GM12878 (cell line): ENCODE data around the gene THAP5. TPM values are rescaled to one million over a fixed set of nuclear protein-coding genes. Genes with fewer than 3 reads are reported as not detected.

Experiments
- ATAC-seq: fragments of 200-7000 bp; cut with Tn5 transposase; 3 replicates; pipeline ENCODE4 v1.9.1; 2020; ENCODE audit warnings: mild to moderate bottlenecking, moderate library complexity
- BruUV-seq: library from RNA; stranded (reverse); fragments of 400-500 nt; replicated peaks from 2 replicates; lab custom pipeline; 2021; lab: Mats Ljungman, UMichigan
- CTCF ChIA-PET: fragments of 300-600 bp; sonication (Branson Sonifier 250); formaldehyde crosslinking; extraction: SDS; loops from one replicate; lab custom pipeline; 2021; ENCODE audit warnings: inconsistent platforms; lab: Yijun Ruan, JAX
- POLR2A ChIA-PET: fragments of 350-600 bp; formaldehyde crosslinking; extraction: SDS; loops from one replicate; lab custom pipeline; 2021; ENCODE audit warnings: inconsistent platforms; lab: Charles Lee
- RAD21 ChIA-PET: fragments of 300-600 bp; sonication (Branson Sonifier 250); formaldehyde crosslinking; loops from one replicate; lab custom pipeline; 2023; ENCODE audit warnings: antibody characterized with exemption; ENCODE audit not compliant: unreplicated experiment; lab: Charles Lee
- SMC1A ChIA-PET: fragments of 300-600 bp; sonication (Branson Sonifier 250); formaldehyde crosslinking; loops from one replicate; lab custom pipeline; 2023; ENCODE audit not compliant: unreplicated experiment, uncharacterized antibody; lab: Charles Lee
- DNase-seq: peaks from one replicate; pipeline ENCODE4 v3.0.0-alpha.2; 2011; ENCODE audit warnings: low read depth, low spot score
- FAIRE-seq: peaks from 3 replicates; lab custom pipeline; 2011; peaks lifted over from hg19 to GRCh38; lab: Jason Lieb, UNC
- H2AFZ ChIP-seq: 2 replicates; pipeline ENCODE4 v1.6.0; 2011; ENCODE audit warnings: low read depth, low read length, control low read depth; ENCODE audit not compliant: control insufficient read depth
- H3K27ac ChIP-seq: 2 replicates; pipeline ENCODE4 v1.5.1; 2011; ENCODE audit warnings: control low read depth; ENCODE audit not compliant: control insufficient read depth, insufficient read depth
- H3K27me3 ChIP-seq, 2 experiments: replicated peaks in 1 of 2; 2 replicates each; pipeline versions ENCODE4 v1.6.0 to v1.6.1; 2011; ENCODE audit warnings: low read length in 1 of 2; ENCODE audit not compliant: control insufficient read depth in 2 of 2, insufficient read depth in 2 of 2
- H3K36me3 ChIP-seq, 2 experiments: 2 replicates each; pipeline ENCODE4 v1.5.1; 2011; ENCODE audit warnings: low read length in 1 of 2; ENCODE audit not compliant: control insufficient read depth in 2 of 2, insufficient read depth in 2 of 2
- H3K4me1 ChIP-seq: 2 replicates; pipeline ENCODE4 v1.6.1; 2011; ENCODE audit warnings: mild to moderate bottlenecking, low read length, moderate library complexity, mixed read lengths; ENCODE audit not compliant: control insufficient read depth, insufficient read depth
- H3K4me2 ChIP-seq: 2 replicates; pipeline ENCODE4 v1.6.0; 2011; ENCODE audit warnings: control low read depth; ENCODE audit not compliant: control insufficient read depth, insufficient read depth
- H3K4me3 ChIP-seq: fragments of 200-600 bp; sonication (generic); 2 replicates; pipeline ENCODE4 v1.5.1; 2016
- H3K79me2 ChIP-seq: 2 replicates; pipeline ENCODE4 v1.6.0; 2011; ENCODE audit warnings: low read length; ENCODE audit not compliant: control insufficient read depth, insufficient read depth
- H3K9ac ChIP-seq: 2 replicates; pipeline ENCODE4 v1.8.0; 2011; ENCODE audit warnings: low read length, control low read depth, mixed read lengths; ENCODE audit not compliant: control insufficient read depth, insufficient read depth
- H3K9me3 ChIP-seq: replicated peaks from 3 replicates; pipeline ENCODE4 v1.5.1; 2011; ENCODE audit warnings: mild to moderate bottlenecking, low read length; ENCODE audit not compliant: control insufficient read depth, insufficient read depth
- H4K20me1 ChIP-seq: 2 replicates; pipeline ENCODE4 v1.6.0; 2011; ENCODE audit not compliant: control insufficient read depth, insufficient read depth
- ATF7 ChIP-seq: fragments of 450-650 bp; IDR thresholded peaks from 2 replicates; pipeline ENCODE4 v1.6.1; 2016; ENCODE audit warnings: low read depth, mild to moderate bottlenecking
- BRCA1 ChIP-seq: IDR thresholded peaks from 2 replicates; pipeline ENCODE4 v1.6.1; 2011; ENCODE audit warnings: low read depth, low read length, improper control_type of control experiment
- DPF2 ChIP-seq: fragments of 450-650 bp; IDR thresholded peaks from 2 replicates; pipeline ENCODE4 v1.6.1; 2017; ENCODE audit warnings: mild to moderate bottlenecking
- EGR1 ChIP-seq, 2 experiments: IDR thresholded peaks; 1 replicate in 1 of 2; 2 replicates in 1 of 2; pipeline ENCODE4 v1.6.1; 2011 to 2012; ENCODE audit warnings: low read depth in 2 of 2, low read length in 2 of 2, borderline replicate concordance in 1 of 2, mild to moderate bottlenecking in 1 of 2, moderate library complexity in 1 of 2
- FOS ChIP-seq: IDR thresholded peaks from 3 replicates; pipeline ENCODE4 v1.6.1; 2011; ENCODE audit warnings: borderline replicate concordance; ENCODE audit not compliant: insufficient read length; ENCODE audit errors: extremely low read depth
- IKZF1 ChIP-seq: fragments of 450-650 bp; conservative IDR thresholded peaks from 2 replicates; pipeline ENCODE4 v1.6.1; 2017; ENCODE audit warnings: antibody characterized with exemption, mild to moderate bottlenecking
- MEF2A ChIP-seq: IDR thresholded peaks from 2 replicates; pipeline ENCODE4 v1.6.1; 2011; ENCODE audit warnings: low read depth, mild to moderate bottlenecking, low read length, moderate library complexity; ENCODE audit not compliant: insufficient read depth
- MTA3 ChIP-seq: IDR thresholded peaks from 2 replicates; pipeline ENCODE4 v1.6.1; 2012; ENCODE audit warnings: low read length, inconsistent platforms, borderline replicate concordance
- NBN ChIP-seq: fragments of 450-650 bp; IDR thresholded peaks from 2 replicates; pipeline ENCODE4 v1.6.1; 2016
- RFX5 ChIP-seq: IDR thresholded peaks from 2 replicates; pipeline ENCODE4 v1.6.1; 2011; ENCODE audit warnings: low read depth, low read length, improper control_type of control experiment
- SMAD1 ChIP-seq: fragments of 450-650 bp; IDR thresholded peaks from 2 replicates; pipeline ENCODE4 v1.6.1; 2018; ENCODE audit warnings: mild to moderate bottlenecking, low read depth; ENCODE audit not compliant: partially characterized antibody
- SREBF1 ChIP-seq: IDR thresholded peaks from 2 replicates; pipeline ENCODE4 v1.6.1; 2012; ENCODE audit warnings: mild to moderate bottlenecking, low read length
- SREBF2 ChIP-seq: IDR thresholded peaks from 2 replicates; pipeline ENCODE4 v1.6.1; 2012; ENCODE audit warnings: mild to moderate bottlenecking, low read length
- TAF1 ChIP-seq: IDR thresholded peaks from 2 replicates; pipeline ENCODE4 v1.6.1; 2011; ENCODE audit warnings: mild to moderate bottlenecking, low read depth, low read length, borderline replicate concordance
- WRNIP1 ChIP-seq: IDR thresholded peaks from 2 replicates; pipeline ENCODE4 v1.6.1; 2011; ENCODE audit warnings: low read depth, low read length, improper control_type of control experiment, borderline replicate concordance
- YY1 ChIP-seq: IDR thresholded peaks from 2 replicates; pipeline ENCODE4 v1.6.1; 2011; ENCODE audit warnings: low read depth, mild to moderate bottlenecking, low read length
- ZNF274 ChIP-seq: IDR thresholded peaks from one replicate; pipeline ENCODE4 v1.8.0; 2011; ENCODE audit not compliant: insufficient read length, insufficient read depth
- ZZZ3 ChIP-seq: IDR thresholded peaks from 2 replicates; pipeline ENCODE4 v1.6.1; 2011; ENCODE audit warnings: low read depth; ENCODE audit not compliant: control insufficient read depth, insufficient read length
- in situ Hi-C: fragments of 300-500 bp; cut with MboI; formaldehyde crosslinking; loops from 9 replicates; pipeline ENCODE4 v1.14.3; 2018; ENCODE audit warnings: mixed read lengths
- intact Hi-C: fragments of 100-400 bp; cut with micrococcal nuclease; formaldehyde crosslinking; loops from one replicate; pipeline ENCODE4 v1.14.2; 2022; ENCODE audit not compliant: unreplicated experiment
- polyA plus RNA-seq, 11 experiments: library from polyadenylated mRNA; depleted of rRNA in 4 of 11; unstranded in 6 of 11; stranded (reverse) in 5 of 11; fragments of >200 nt; fragmentation: Nextera tagmentation in 4 of 11; fragmentation: Illumina TruSeq in 1 of 11; extraction: Ambion mirVana in 4 of 11; extraction: Trizol in 1 of 11; gene quantifications; 1 replicate in 1 of 11; 2 replicates in 10 of 11; pipeline versions ENCODE4 v1.2.1 to v1.2.3, GENCODE V29; 2011 to 2016; ENCODE audit warnings: inconsistent platforms in 2 of 11, missing spikeins in 2 of 11, low read depth in 1 of 11
- total RNA-seq, 4 experiments: library from RNA; depleted of rRNA in 3 of 4; stranded (reverse); fragments of >200 nt in 3 of 4; fragmentation: Illumina TruSeq in 1 of 4; extraction: Trizol in 1 of 4; gene quantifications; 2 replicates each; pipeline versions ENCODE4 v1.2.1 to v1.2.3, GENCODE V29; 2013 to 2021
- TF ChIP-seq, protein P1 (sequence below): IDR thresholded peaks from 2 replicates; pipeline ENCODE4 v1.6.1; 2011; ENCODE audit warnings: borderline replicate concordance, low read depth, mild to moderate bottlenecking, moderate library complexity, mixed read lengths, low read length; ENCODE audit not compliant: insufficient read depth; ENCODE audit errors: extremely low read length
- TF ChIP-seq, protein P2 (sequence below): fragments of 450-650 bp; IDR thresholded peaks from 2 replicates; pipeline ENCODE4 v1.6.1; 2018; ENCODE audit warnings: borderline replicate concordance, mild to moderate bottlenecking; ENCODE audit not compliant: partially characterized antibody

THAP5 gene
- total and polyA plus RNA-seq, 10 of the 15 experiments (the other 5 are each of a cell fraction or from before 2014, with no cell fraction given), result 13.0 to 47.7 (median 24.2) TPM

DNA sequence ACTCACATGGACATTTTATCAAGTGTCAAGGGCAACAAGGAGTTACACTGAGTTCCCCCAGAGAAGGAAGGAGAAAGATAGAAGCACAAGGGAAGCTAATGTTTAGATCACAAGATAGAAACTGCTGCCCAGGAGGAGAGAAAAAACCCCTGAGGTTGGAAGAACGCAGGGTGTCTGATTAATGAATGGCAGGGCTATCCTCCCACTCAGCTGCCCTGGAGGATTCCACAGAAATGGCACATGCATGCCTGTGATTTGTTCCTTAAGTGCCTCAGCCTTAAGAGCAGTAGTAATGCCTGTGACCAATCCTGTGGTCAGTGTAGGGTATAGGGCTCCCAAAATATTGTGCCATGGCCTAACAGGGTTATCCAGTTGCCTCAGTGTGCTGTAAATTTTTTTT lies 20.4 kb upstream of the THAP5 start (continued):
- TF ChIP-seq, protein P1, sequence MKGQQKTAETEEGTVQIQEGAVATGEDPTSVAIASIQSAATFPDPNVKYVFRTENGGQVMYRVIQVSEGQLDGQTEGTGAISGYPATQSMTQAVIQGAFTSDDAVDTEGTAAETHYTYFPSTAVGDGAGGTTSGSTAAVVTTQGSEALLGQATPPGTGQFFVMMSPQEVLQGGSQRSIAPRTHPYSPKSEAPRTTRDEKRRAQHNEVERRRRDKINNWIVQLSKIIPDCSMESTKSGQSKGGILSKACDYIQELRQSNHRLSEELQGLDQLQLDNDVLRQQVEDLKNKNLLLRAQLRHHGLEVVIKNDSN, result no peak
- TF ChIP-seq WRNIP1, result no peak
- no peak for TF ChIP-seq ZZZ3
- TF ChIP-seq DPF2, result no peak
- no peak for TF ChIP-seq NBN
- no peak for TF ChIP-seq ZNF274
- TF ChIP-seq SREBF1, result no peak
- no peak for TF ChIP-seq MEF2A
- no peak for TF ChIP-seq FOS
- no peak for TF ChIP-seq MTA3

DNA sequence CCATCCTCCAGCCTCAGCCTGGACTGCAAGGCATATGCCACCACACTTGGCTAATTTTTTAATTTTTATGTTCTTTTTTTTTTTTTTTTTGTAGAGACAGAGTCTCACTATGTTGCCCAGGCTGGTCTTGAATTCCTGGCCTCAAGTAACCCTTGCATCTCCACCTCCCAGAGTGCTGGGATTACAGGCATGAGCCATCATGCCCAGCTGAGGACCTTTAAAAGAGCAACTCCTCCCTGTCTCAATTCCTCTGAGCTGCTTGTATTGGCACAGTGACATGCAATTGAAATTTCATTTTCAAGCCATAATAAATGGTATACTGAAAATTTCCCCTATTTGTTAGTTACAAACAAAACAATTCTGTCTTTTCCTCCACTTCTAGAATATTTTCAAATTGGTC lies 19.7 kb upstream of the THAP5 start:
- Histone ChIP-seq H3K27me3 (no peaks in the 10 kb centered on the region), H3K4me3 (no peak overlapping the region), H3K9ac (no peak overlapping the region), H3K79me2 (no peaks in the 10 kb centered on the region), H3K4me1 (no peaks in the 10 kb centered on the region), H4K20me1 (no peaks in the 10 kb centered on the region), H3K9me3 (no peaks in the 10 kb centered on the region), H3K36me3 (no peaks in the 10 kb centered on the region), H3K4me2 (no peak overlapping the region), H2AFZ (no peak overlapping the region), H3K27ac (no peak overlapping the region)
- RAD21 ChIA-PET, result no interaction called here
- CTCF ChIA-PET, result no interaction called here
- DNase-seq (no peak), ATAC-seq (no peak), FAIRE-seq (no peak)
- POLR2A ChIA-PET, result interaction anchor here (0.6 to 0.7 kb wide), 2 partner anchors 18 to 63 kb away, joined by 3 to 4 read pairs; no protein-coding TSS in a partner anchor
- SMC1A ChIA-PET, result no interaction called here
- intact Hi-C loops, result no loop called here
- in situ Hi-C loops, result no loop called here
- BruUV-seq, result no TSS peak
- no peak for TF ChIP-seq SMAD1
- no peak for TF ChIP-seq EGR1 (IDR thresholded peaks at IDR 0.05; ENCODE audit: borderline replicate concordance in 1 of 2, low read depth in 2 of 2, low read length in 2 of 2)
- TF ChIP-seq, protein P2, sequence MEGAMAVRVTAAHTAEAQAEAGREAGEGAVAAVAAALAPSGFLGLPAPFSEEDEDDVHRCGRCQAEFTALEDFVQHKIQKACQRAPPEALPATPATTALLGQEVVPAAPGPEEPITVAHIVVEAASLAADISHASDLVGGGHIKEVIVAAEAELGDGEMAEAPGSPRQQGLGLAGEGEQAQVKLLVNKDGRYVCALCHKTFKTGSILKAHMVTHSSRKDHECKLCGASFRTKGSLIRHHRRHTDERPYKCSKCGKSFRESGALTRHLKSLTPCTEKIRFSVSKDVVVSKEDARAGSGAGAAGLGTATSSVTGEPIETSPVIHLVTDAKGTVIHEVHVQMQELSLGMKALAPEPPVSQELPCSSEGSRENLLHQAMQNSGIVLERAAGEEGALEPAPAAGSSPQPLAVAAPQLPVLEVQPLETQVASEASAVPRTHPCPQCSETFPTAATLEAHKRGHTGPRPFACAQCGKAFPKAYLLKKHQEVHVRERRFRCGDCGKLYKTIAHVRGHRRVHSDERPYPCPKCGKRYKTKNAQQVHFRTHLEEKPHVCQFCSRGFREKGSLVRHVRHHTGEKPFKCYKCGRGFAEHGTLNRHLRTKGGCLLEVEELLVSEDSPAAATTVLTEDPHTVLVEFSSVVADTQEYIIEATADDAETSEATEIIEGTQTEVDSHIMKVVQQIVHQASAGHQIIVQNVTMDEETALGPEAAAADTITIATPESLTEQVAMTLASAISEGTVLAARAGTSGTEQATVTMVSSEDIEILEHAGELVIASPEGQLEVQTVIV, result no peak
- TF ChIP-seq ATF7, result no peak
- no peak for TF ChIP-seq SREBF2
- TF ChIP-seq TAF1, result no peak
- no peak for TF ChIP-seq RFX5
- no peak for TF ChIP-seq FOS
- no peak for TF ChIP-seq BRCA1
- no peak for TF ChIP-seq YY1
- TF ChIP-seq IKZF1, result no peak
